Stomach (tissue), 9 donors: Measurements from ENCODE around the gene PPP1R16B. TPM values are rescaled to one million over a fixed set of nuclear protein-coding genes. Genes with fewer than 3 reads are reported as not detected.
"Not testable (repeated sequence)": the region's sequence is repeated elsewhere in the genome, so short reads cannot be mapped to it uniquely, and the experiment has no call there.

Experiments used
- DNase-seq, 2 donors: peaks; one replicate each; pipeline versions ENCODE4 v3.0.0 to v3.0.0-alpha.2; 2013 to 2019
- H3K27ac ChIP-seq, 5 donors: fragments of 200-600 bp in 4 of 5; sonication (generic) in 4 of 5; one replicate each; pipeline ENCODE4 v1.5.1; 2013 to 2019; ENCODE audit warnings: mild to moderate bottlenecking in 1 of 5, moderate library complexity in 1 of 5
- H3K27me3 ChIP-seq, 3 donors: fragments of 200-600 bp; sonication (generic); one replicate each; pipeline ENCODE4 v1.5.1; 2017 to 2019; ENCODE audit warnings: mixed run types in 1 of 3
- H3K36me3 ChIP-seq, 4 donors: fragments of 200-600 bp; sonication (generic); 1 replicate in 3 of 4; 2 replicates in 1 of 4; pipeline ENCODE4 v1.5.1; 2016 to 2019
- H3K4me1 ChIP-seq, 4 donors: fragments of 200-600 bp; sonication (generic); one replicate each; pipeline ENCODE4 v1.5.1; 2016 to 2019
- H3K4me3 ChIP-seq, 4 donors: fragments of 200-600 bp; sonication (generic) in 3 of 4; one replicate each; pipeline ENCODE4 v1.5.1; 2016 to 2019; ENCODE audit warnings: mild to moderate bottlenecking in 1 of 4
- H3K9me3 ChIP-seq, 4 donors: fragments of 200-600 bp; sonication (generic); one replicate each; pipeline ENCODE4 v1.5.1; 2016 to 2019
- CTCF ChIP-seq, 7 experiments: fragments of 450-650 bp in 4 of 7; fragments of 200-600 bp in 3 of 7; sonication (generic) in 3 of 7; IDR thresholded peaks; one replicate each; pipeline ENCODE4 v1.5.1; 2016 to 2019; ENCODE audit warnings: antibody characterized with exemption in 7 of 7, control low read depth in 2 of 7, mild to moderate bottlenecking in 1 of 7
- EP300 ChIP-seq: sonication (generic); formaldehyde crosslinking; IDR thresholded peaks from one replicate; pipeline ENCODE4 v1.6.1; 2017; ENCODE audit warnings: antibody characterized with exemption
- POLR2A ChIP-seq, 4 donors: fragments of 450-650 bp; IDR thresholded peaks; one replicate each; pipeline ENCODE4 v1.6.1; 2016; ENCODE audit warnings: antibody characterized with exemption in 4 of 4, control low read depth in 2 of 4, mild to moderate bottlenecking in 1 of 4, moderate library complexity in 1 of 4
- POLR2AphosphoS5 ChIP-seq, 3 donors: sonication (generic); formaldehyde crosslinking; IDR thresholded peaks; one replicate each; pipeline ENCODE4 v1.6.1; 2016; ENCODE audit warnings: antibody characterized with exemption in 3 of 3
- WGBS, 5 donors: extraction: QIAGEN DNeasy Blood & Tissue Kit in 3 of 5; methylation state at CpG; one replicate each; pipeline versions ENCODE4 v1.1.5 to v1.1.7; 2013 to 2018; 5-methylcytosine and 5-hydroxymethylcytosine counted together
- intact Hi-C: fragments of 100-400 bp; cut with DNase I; formaldehyde crosslinking; loops from one replicate; pipeline ENCODE4 v1.15.1; 2023; ENCODE audit warnings: low total_unique reads
- polyA plus RNA-seq, 3 donors: library from polyadenylated mRNA; stranded (reverse); fragments of 200-250 nt; gene quantifications; one replicate each; pipeline ENCODE4 v1.2.3, GENCODE V29; 2013
- total RNA-seq, 5 donors: library from RNA; depleted of rRNA; stranded (reverse); fragments of >200 nt; gene quantifications; one replicate each; pipeline versions ENCODE4 v1.1.0 to v1.2.3, GENCODE V29; 2014 to 2016
- donor health status: healthy with polysubstance abuse.
- donor health status: Bipolar disorder and iron deficiency.
- donor health status: healthy.

The PPP1R16B gene
- total and polyA plus RNA-seq, 8 donors, result 1.2 to 18.7 (median 6.2) TPM

GRCh38 chr20:38789503-38790199, 15.8 kb upstream of the PPP1R16B start:
- 67 to 84% (median 75%) methylated on average over 7 of the region's 7 CpGs for WGBS, 5 donors
- Histone ChIP-seq H3K4me3 (no peak overlapping the region), H3K27ac (no peak overlapping the region), H3K9me3 (peaks cover 0 to 17% (median 9%) of the 10 kb centered on the region in 4 donors), H3K27me3 (peaks cover 0 to 8% (median 0%) of the 10 kb centered on the region in 3 donors), H3K36me3 (no peaks in the 10 kb centered on the region), H3K4me1 (no peaks in the 10 kb centered on the region)
- intact Hi-C loops, result no loop called here
- no peak for TF ChIP-seq EP300
- no peak for TF ChIP-seq CTCF (IDR thresholded peaks at IDR 0.05)
- TF ChIP-seq POLR2AphosphoS5 (IDR thresholded peaks at IDR 0.05), result no peak
- TF ChIP-seq POLR2A (IDR thresholded peaks at IDR 0.05), result no peak
- DNase-seq, result no peak

- peaks cover 0 to 8% (median 0%) of the 10 kb centered on the region in 3 donors for H3K27me3 ChIP-seq
- H3K4me3 ChIP-seq, result no peak overlapping the region
- no peak for TF ChIP-seq POLR2AphosphoS5 (IDR thresholded peaks at IDR 0.05)
- TF ChIP-seq EP300, result no peak
- TF ChIP-seq CTCF (IDR thresholded peaks at IDR 0.05), result peak in 5 of 7 experiments; percentile 23 to 64 (median 39)
- no peak overlapping the region for H3K27ac ChIP-seq
- no peaks in the 10 kb centered on the region for H3K4me1 ChIP-seq
- intact Hi-C loops, result no loop called here
- peak in 1 of 2 donors; percentile 56 for DNase-seq
- 32 to 54% (median 43%) methylated on average over 15 to 16 of the region's 16 CpGs for WGBS, 5 donors
- H3K9me3 ChIP-seq, result peaks cover 0 to 17% (median 9%) of the 10 kb centered on the region in 4 donors
- no peaks in the 10 kb centered on the region for H3K36me3 ChIP-seq
Observed at GRCh38 chr20:38790200-38791053, 15.1 kb upstream of the PPP1R16B start.

GRCh38 chr20:38791291-38791690, 14.2 kb upstream of the PPP1R16B start:
- H3K36me3 ChIP-seq, result no peaks in the 10 kb centered on the region
- H3K4me1 ChIP-seq, result no peaks in the 10 kb centered on the region
- peaks cover 0 to 8% (median 0%) of the 10 kb centered on the region in 3 donors for H3K27me3 ChIP-seq
- DNase-seq, result no peak
- no peak for TF ChIP-seq POLR2A (IDR thresholded peaks at IDR 0.05)
- no peak for TF ChIP-seq CTCF (IDR thresholded peaks at IDR 0.05)
- no peak for TF ChIP-seq POLR2AphosphoS5 (IDR thresholded peaks at IDR 0.05)
- no peak for TF ChIP-seq EP300
- H3K4me3 ChIP-seq, result no peak overlapping the region
- intact Hi-C loops, result no loop called here
- 58 to 91% (median 74%) methylated on average over 3 of the region's 3 CpGs for WGBS, 5 donors
- H3K9me3 ChIP-seq, result peaks cover 0 to 17% (median 9%) of the 10 kb centered on the region in 4 donors
- H3K27ac ChIP-seq, result no peak overlapping the region

GRCh38 chr20:38791940-38792339, 13.6 kb upstream of the PPP1R16B start:
- TF ChIP-seq POLR2AphosphoS5 (IDR thresholded peaks at IDR 0.05), result no peak
- no peak for TF ChIP-seq EP300
- TF ChIP-seq CTCF (IDR thresholded peaks at IDR 0.05), result no peak
- no peak for TF ChIP-seq POLR2A (IDR thresholded peaks at IDR 0.05)
- no peak overlapping the region for H3K27ac ChIP-seq
- DNase-seq, result no peak
- H3K4me3 ChIP-seq, result no peak overlapping the region
- H3K9me3 ChIP-seq, result peaks cover 0 to 17% (median 9%) of the 10 kb centered on the region in 4 donors
- peaks cover 0 to 8% (median 0%) of the 10 kb centered on the region in 3 donors for H3K27me3 ChIP-seq
- no peaks in the 10 kb centered on the region for H3K4me1 ChIP-seq
- 75 to 96% (median 81%) methylated on average over 1 of the region's 1 CpG for WGBS, 5 donors
- no peaks in the 10 kb centered on the region for H3K36me3 ChIP-seq
- intact Hi-C loops, result no loop called here

- H3K27ac ChIP-seq, H3K27me3 ChIP-seq, intact Hi-C loops, H3K36me3 ChIP-seq, H3K4me3 ChIP-seq, H3K9me3 ChIP-seq, DNase-seq, H3K4me1 ChIP-seq: not testable (repeated sequence)
- WGBS, 5 donors, result 88 to 100% (median 93%) methylated on average over 5 of the region's 5 CpGs
Observed at GRCh38 chr20:38794057-38794456, 11.4 kb upstream of the PPP1R16B start.
